Upper lobe of right lung (tissue), 1 donor: ENCODE results near the gene PLAC1. TPM values are rescaled to one million over a fixed set of nuclear protein-coding genes. Genes with fewer than 3 reads are reported as not detected.

Experiments used
- ATAC-seq: fragments of 200-7000 bp; cut with Tn5 transposase; one replicate; pipeline ENCODE4 v1.9.1; 2020; ENCODE audit warnings: mild to moderate bottlenecking, moderate library complexity
- DNase-seq: peaks from one replicate; pipeline ENCODE4 v3.0.0-alpha.2; 2020
- H3K27ac ChIP-seq: fragments of 200-600 bp; one replicate; pipeline ENCODE4 v1.8.0; 2022
- H3K27me3 ChIP-seq: fragments of 200-600 bp; one replicate; pipeline ENCODE4 v1.8.0; 2022; ENCODE audit warnings: mild to moderate bottlenecking
- H3K36me3 ChIP-seq: fragments of 200-600 bp; one replicate; pipeline ENCODE4 v1.8.0; 2022
- H3K4me1 ChIP-seq: fragments of 200-600 bp; one replicate; pipeline ENCODE4 v1.8.0; 2022
- H3K4me3 ChIP-seq: fragments of 200-600 bp; one replicate; pipeline ENCODE4 v1.8.0; 2022; ENCODE audit warnings: mild to moderate bottlenecking
- H3K9me3 ChIP-seq: fragments of 200-600 bp; one replicate; pipeline ENCODE4 v1.8.0; 2022
- intact Hi-C: fragments of 100-400 bp; cut with DNase I; formaldehyde crosslinking; loops from one replicate; pipeline ENCODE4 v1.11.0; 2022
- long read RNA-seq: library from polyadenylated mRNA; unstranded; transcript quantifications from one replicate; pipeline ENCODE4 v2.0.0, GENCODE V29; 2021
- total RNA-seq: library from RNA; stranded (reverse); fragmentation: NEBNext Ultra II Directional; extraction: Animal tissue kit (Norgen Biotek cat#: 25700); gene quantifications from one replicate; pipeline ENCODE4 v1.2.1, GENCODE V29; 2021
- TF ChIP-seq, protein P1 (sequence below): fragments of 200-600 bp; IDR thresholded peaks from one replicate; pipeline ENCODE4 v1.8.0; 2022; ENCODE audit warnings: antibody characterized with exemption
- donor health status: DM: no; HTN: yes; CAD: no; lungs with severe emphysema.

Gene PLAC1, protein sequence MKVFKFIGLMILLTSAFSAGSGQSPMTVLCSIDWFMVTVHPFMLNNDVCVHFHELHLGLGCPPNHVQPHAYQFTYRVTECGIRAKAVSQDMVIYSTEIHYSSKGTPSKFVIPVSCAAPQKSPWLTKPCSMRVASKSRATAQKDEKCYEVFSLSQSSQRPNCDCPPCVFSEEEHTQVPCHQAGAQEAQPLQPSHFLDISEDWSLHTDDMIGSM
- not detected for total RNA-seq
- long read RNA-seq: 0 reads

- H3K27me3 ChIP-seq: no peaks in the 10 kb centered on the region
- intact Hi-C loops: no loop called here
- TF ChIP-seq, protein P1, sequence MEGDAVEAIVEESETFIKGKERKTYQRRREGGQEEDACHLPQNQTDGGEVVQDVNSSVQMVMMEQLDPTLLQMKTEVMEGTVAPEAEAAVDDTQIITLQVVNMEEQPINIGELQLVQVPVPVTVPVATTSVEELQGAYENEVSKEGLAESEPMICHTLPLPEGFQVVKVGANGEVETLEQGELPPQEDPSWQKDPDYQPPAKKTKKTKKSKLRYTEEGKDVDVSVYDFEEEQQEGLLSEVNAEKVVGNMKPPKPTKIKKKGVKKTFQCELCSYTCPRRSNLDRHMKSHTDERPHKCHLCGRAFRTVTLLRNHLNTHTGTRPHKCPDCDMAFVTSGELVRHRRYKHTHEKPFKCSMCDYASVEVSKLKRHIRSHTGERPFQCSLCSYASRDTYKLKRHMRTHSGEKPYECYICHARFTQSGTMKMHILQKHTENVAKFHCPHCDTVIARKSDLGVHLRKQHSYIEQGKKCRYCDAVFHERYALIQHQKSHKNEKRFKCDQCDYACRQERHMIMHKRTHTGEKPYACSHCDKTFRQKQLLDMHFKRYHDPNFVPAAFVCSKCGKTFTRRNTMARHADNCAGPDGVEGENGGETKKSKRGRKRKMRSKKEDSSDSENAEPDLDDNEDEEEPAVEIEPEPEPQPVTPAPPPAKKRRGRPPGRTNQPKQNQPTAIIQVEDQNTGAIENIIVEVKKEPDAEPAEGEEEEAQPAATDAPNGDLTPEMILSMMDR: no peak
- no peak within 1 kb of the TSS for H3K4me3 ChIP-seq
- no peaks in the 10 kb centered on the region for H3K9me3 ChIP-seq
- H3K27ac ChIP-seq: no peak within 1 kb of the TSS
- DNase-seq: no peak
- H3K36me3 ChIP-seq: no peaks in the 10 kb centered on the region
- no peaks in the 10 kb centered on the region for H3K4me1 ChIP-seq
- no peak for ATAC-seq
Observed at GRCh38 chrX:134658002-134658759, at the start of gene PLAC1. Gene PLAC1, minus strand, starts transcription at chrX:134658471. Its CDS starts 91,789 bp downstream, at chrX:134566682.

GRCh38 chrX:134706138-134706537 lies 47.9 kb upstream of the PLAC1 start:
- H3K9me3 ChIP-seq: no peaks in the 10 kb centered on the region
- TF ChIP-seq, protein P1: no peak
- intact Hi-C loops: no loop called here
- no peaks in the 10 kb centered on the region for H3K36me3 ChIP-seq
- H3K27me3 ChIP-seq: no peaks in the 10 kb centered on the region
- no peaks in the 10 kb centered on the region for H3K4me1 ChIP-seq
- ATAC-seq (no peak), DNase-seq (no peak)
- H3K27ac ChIP-seq: no peak overlapping the region
- no peak overlapping the region for H3K4me3 ChIP-seq

DNA sequence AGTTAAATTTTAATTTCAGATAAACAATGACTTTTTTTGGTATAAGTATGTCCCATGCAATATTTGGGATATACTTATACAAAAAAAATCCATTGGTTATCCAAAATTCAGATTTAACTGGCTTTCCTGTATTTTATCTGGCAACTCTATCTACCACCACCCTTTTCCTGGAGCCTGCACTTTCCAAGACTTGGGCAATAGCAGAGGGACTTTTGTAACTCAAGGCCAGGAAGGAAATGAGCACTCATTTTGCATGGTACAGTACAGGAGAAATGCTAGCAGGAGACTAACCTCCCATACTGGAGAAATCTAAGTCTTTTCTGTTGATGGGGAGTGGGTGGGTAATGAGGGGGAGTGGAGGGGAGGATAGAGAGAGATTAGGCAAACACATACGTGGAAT lies 37.7 kb upstream of the PLAC1 start:
- H3K4me1 ChIP-seq: no peaks in the 10 kb centered on the region
- H3K27me3 ChIP-seq: no peaks in the 10 kb centered on the region
- H3K36me3 ChIP-seq: no peaks in the 10 kb centered on the region
- ATAC-seq: no peak
- intact Hi-C loops: no loop called here
- no peak overlapping the region for H3K4me3 ChIP-seq
- TF ChIP-seq, protein P1: no peak
- no peak for DNase-seq
- H3K9me3 ChIP-seq: no peaks in the 10 kb centered on the region
- H3K27ac ChIP-seq: no peak overlapping the region

- Histone ChIP-seq H3K4me1 (no peaks in the 10 kb centered on the region), H3K36me3 (no peaks in the 10 kb centered on the region), H3K27ac (no peak overlapping the region), H3K4me3 (no peak overlapping the region), H3K27me3 (no peaks in the 10 kb centered on the region), H3K9me3 (no peaks in the 10 kb centered on the region)
- no peak for DNase-seq
- intact Hi-C loops: no loop called here
- ATAC-seq: no peak
- TF ChIP-seq, protein P1: no peak
Observed at GRCh38 chrX:134694333-134695322, 36.4 kb upstream of the PLAC1 start.

DNA sequence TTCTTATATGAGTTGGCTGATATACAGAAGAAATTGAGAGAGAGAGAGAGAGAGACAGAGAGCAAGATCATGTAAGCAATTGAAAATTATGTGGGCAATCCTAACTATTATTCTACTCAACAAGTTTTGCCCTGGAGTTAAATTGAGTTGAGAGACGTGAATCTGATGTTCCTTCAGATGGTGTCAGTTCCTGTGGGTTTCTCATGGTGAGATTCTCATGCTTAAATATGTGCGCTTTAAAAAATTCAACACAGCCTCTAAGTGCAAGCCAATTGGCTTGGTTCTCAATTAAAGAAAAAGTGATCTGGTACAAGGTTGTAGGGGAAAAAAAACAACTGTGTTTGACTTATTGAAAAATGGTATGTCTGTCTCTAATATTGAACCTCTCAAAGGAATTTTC lies 35.4 kb upstream of the PLAC1 start:
- ATAC-seq: no peak

More for the DNA sequence above, 35.4 kb upstream of the PLAC1 start:
- intact Hi-C loops: no loop called here
- TF ChIP-seq, protein P1: no peak
- no peak overlapping the region for H3K4me3 ChIP-seq
- DNase-seq: no peak
- H3K27me3 ChIP-seq: no peaks in the 10 kb centered on the region
- H3K4me1 ChIP-seq: no peaks in the 10 kb centered on the region
- H3K36me3 ChIP-seq: no peaks in the 10 kb centered on the region
- H3K9me3 ChIP-seq: no peaks in the 10 kb centered on the region
- H3K27ac ChIP-seq: no peak overlapping the region
